NOMO-1 treated with DMSO at 0.1 percent for 48 hours (cell line): ENCODE measurements around the gene NAV2.
"Not testable (repeated sequence)": the region's sequence is repeated elsewhere in the genome, so short reads cannot be mapped to it uniquely, and the experiment has no call there.

Experiments
- DNase-seq: peaks from one replicate; lab custom pipeline; 2025; ENCODE audit not compliant: unreplicated experiment; lab: John Stamatoyannopoulos, UW

The NAV2 gene

GRCh38 chr11:19989191-19989590, 276.6 kb downstream of the NAV2 start:
- DNase-seq = no peak

GRCh38 chr11:19992162-19992561, 279.5 kb downstream of the NAV2 start:
- DNase-seq = no peak

- no peak for DNase-seq
Measured at GRCh38 chr11:19992998-19993397, 280.4 kb downstream of the NAV2 start.

GRCh38 chr11:19994672-19995071, 282.0 kb downstream of the NAV2 start:
- DNase-seq = no peak

- no peak for DNase-seq
Measured at GRCh38 chr11:19995145-19995544, 282.5 kb downstream of the NAV2 start.

GRCh38 chr11:19996571-19996970, 283.9 kb downstream of the NAV2 start:
- DNase-seq = no peak

GRCh38 chr11:20000022-20000350, 287.3 kb downstream of the NAV2 start:
- DNase-seq = no peak

- no peak for DNase-seq
Measured at GRCh38 chr11:20000351-20001134, 287.9 kb downstream of the NAV2 start.

GRCh38 chr11:20002312-20003216, 289.9 kb downstream of the NAV2 start:
- DNase-seq = no peak

GRCh38 chr11:20003351-20003750, 290.7 kb downstream of the NAV2 start:
- no peak for DNase-seq

GRCh38 chr11:20004866-20005265, 292.2 kb downstream of the NAV2 start:
- no peak for DNase-seq

- no peak for DNase-seq
Measured at GRCh38 chr11:20005747-20006146, 293.1 kb downstream of the NAV2 start.

- not testable (repeated sequence) for DNase-seq
Measured at GRCh38 chr11:20006618-20007017, 294.0 kb downstream of the NAV2 start.

- no peak for DNase-seq
Measured at GRCh38 chr11:20007386-20007785, 294.7 kb downstream of the NAV2 start.

GRCh38 chr11:20008190-20008870, 295.7 kb downstream of the NAV2 start:
- DNase-seq = no peak

- no peak for DNase-seq
Measured at GRCh38 chr11:20008871-20009644, 296.4 kb downstream of the NAV2 start.

- DNase-seq = no peak
Measured at GRCh38 chr11:20010156-20010850, 297.7 kb downstream of the NAV2 start.

- DNase-seq = no peak
Measured at GRCh38 chr11:20010851-20011225, 298.2 kb downstream of the NAV2 start.

GRCh38 chr11:20011307-20011951, 298.8 kb downstream of the NAV2 start:
- DNase-seq = no peak
